ENCODE data around the gene COMMD4.
A peak's percentile ranks its signal among the peaks of the same experiment; 100 is the strongest.

The COMMD4 gene

GRCh38 chr15:75356006-75356405 lies 20.1 kb downstream of the COMMD4 start:
- DNase-seq (ENCODE audit: low spot score): peak; percentile 24

DNA sequence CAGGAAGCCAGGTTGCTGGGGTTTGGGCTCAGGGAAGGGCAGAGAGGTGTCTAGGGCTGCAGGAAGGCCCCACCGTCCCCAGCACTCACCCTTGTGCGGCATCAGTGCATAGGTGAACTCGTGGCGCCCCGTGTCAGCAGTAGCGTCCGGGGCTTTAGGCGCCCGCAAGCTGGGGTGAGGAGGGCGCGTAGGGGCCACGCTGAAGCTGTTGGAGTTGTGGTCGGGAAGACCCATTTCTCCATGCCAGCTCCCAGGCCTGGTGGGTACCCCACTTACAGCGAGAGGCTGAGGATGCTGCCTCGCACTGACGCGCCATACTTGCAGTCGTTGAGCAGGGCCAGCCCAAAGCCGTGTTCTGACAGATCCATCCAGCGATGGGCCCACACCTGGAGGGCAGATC lies 20.7 kb downstream of the COMMD4 start:
- DNase-seq (ENCODE audit: low spot score): peak; percentile 10

GRCh38 chr15:75357976-75358673 lies 22.3 kb downstream of the COMMD4 start:
- peak; percentile 4 for DNase-seq (ENCODE audit: low spot score)

DNA sequence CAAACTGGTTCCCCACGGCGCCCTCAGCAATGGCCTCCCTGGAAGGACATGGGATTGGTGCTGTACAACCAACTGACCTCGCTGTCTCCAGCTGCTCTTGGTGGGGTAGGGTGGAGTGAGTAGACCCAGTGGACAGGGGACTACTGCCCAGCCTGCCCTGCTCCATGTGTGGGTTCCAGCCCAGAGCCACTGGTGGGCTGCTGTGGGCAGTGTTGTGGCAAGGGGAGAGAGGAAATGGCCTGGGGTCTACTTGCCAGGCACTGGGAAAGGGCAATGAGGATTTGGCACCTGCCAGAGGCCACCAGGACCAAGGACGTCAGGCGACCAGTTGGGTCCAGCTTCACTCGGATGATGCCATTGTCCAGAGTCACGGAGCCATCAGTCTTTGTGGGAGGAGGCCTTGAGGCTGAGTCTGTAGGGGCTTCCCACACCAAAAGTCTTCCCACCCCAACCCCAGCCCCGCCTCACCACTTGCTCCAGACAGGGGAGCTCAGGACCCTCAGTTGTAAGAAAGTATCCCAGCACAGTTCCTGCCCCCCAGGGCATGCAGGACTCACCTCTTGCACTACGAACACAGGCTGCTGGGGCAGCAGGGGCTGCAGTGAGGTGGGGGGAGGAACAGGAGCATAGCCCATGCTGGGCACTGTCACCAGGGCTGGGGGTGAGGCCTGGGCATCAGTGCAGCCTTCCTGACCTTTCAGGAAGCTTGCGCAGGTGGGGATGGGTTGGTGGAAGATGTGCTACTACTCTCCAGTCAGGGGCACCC lies 23.1 kb downstream of the COMMD4 start:
- DNase-seq (ENCODE audit: low spot score): peak; percentile 4

DNA sequence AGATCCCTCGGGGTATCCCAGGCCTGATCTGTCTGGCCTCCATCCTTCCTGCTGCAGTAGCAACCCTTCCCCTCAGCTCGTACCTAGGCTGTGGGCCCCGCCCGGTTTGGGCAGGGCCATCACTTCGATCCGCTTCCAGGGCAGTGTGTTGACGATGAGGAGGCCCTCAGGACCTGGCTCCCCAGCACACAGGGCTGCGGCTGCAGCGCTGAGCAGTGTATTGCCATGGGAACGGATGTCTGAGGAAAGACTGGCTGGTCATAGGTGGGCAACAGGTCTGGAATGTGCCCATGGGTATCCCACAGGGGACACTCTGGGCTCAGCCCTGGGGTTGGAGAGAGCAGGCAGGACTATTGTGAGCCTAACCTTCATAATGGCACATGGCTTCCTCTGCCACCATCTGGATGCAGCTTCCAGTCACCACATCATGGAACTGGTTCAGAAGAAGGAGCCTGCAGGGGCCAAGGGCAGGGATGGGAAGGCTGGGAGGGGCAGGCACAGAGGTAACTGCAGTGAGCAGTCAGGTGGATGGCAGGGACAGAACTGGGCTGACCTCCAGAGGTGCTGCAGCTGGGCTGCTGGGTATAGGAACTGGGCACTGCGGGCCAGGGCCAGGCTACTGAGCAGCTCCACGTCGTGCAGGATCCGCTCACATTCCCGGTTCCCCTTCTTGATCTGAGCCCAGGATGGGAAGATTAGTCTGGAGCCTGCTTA lies 23.8 kb downstream of the COMMD4 start:
- no peak for DNase-seq (ENCODE audit: low spot score)

DNA sequence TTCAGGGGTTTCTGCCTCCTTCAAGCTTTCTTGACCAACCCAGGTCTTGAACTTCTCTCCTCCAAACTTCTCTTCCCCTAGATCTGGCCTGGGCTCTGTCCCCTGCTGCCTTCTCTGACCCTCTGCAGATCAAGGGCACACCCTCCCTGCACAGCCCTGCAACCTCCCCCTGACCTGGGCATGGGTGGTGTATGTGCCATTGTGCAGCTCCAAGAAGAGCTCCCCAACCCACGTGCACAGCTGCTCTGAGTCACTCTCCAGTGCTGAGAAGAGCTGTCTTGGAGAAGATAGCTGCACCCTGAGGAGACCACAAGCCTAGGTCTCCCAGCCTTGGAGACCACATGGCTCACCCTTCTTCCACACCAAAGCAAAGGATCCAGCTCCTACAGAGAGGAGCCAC lies 24.5 kb downstream of the COMMD4 start:
- DNase-seq (ENCODE audit: low spot score): peak; percentile 4

DNA sequence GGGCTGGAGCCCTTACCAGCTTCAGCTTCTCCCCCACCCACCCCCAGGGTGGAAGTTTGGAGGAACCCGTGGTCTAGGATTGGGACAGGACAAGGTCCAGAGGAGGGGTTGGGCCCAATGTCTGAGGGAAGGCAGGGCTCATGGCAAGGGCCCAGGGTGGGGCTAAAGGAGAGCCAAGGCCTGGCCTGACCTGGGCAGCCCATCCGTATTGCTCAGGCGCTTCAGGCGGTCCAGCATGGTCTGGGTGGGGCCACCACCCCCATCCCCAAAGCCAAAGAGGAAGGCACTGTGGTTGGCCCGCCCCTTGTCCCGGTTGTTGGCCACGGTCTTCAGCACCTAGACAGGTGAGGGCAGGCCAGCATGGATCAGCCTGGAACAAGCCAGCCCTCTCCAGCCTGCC lies 25.0 kb downstream of the COMMD4 start:
- DNase-seq (ENCODE audit: low spot score): peak; percentile 5

DNA sequence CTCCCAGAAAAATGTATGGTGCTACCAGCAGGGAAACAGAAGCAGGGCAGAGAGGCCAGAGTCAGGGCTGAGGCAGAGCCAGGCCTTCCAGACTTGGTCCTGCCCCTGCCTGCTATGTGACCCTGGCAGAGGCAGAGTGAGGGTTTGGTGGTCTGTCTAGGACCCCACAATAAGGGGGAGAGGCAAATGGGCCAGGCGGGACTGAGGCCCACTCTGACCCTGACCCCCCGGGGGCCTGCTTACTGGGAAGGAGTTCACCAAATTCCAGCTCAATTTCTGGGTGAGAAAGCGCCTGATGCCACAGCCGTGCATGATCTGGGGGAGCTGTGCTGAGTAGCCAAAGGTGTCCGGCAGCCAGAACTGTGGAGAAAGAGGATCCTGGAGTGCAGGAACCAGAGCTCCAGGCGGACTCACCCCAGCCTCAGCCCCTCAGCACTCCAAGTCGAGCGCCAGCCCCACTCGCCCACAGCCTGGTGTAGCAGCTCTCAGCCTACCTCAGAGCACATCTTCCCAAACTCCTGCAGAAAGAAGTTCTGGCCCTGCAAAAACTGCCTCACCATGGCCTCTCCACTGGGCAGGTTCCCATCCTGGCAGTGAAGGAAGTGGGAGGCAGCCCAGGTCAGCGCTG lies 25.6 kb downstream of the COMMD4 start:
- no peak for DNase-seq (ENCODE audit: low spot score)

GRCh38 chr15:75361989-75362641 lies 26.3 kb downstream of the COMMD4 start:
- DNase-seq (ENCODE audit: low spot score): peak; percentile 5

- no peak for DNase-seq (ENCODE audit: low spot score)
Observed at GRCh38 chr15:75362642-75363249, 26.9 kb downstream of the COMMD4 start.

DNA sequence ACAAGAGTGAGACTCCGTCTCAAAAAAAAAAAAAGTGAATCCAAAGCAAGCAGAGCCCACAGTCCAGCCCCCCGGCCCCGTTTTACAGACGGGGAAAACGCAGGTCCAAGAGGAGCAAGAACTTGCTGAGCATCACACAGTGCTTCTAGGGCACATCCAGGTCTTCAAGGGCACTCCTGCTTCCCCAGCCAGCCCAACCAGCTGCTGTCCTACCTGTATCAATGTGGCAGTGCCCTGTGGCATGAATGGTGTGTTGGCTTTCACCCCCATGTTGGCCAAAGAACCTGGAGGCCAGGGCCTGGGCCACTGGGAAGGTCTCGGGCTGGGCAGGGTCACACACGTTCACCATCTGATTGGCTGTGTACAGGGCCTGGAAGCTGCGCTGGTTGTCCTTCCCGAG lies 27.9 kb downstream of the COMMD4 start:
- no peak for DNase-seq (ENCODE audit: low spot score)

DNA sequence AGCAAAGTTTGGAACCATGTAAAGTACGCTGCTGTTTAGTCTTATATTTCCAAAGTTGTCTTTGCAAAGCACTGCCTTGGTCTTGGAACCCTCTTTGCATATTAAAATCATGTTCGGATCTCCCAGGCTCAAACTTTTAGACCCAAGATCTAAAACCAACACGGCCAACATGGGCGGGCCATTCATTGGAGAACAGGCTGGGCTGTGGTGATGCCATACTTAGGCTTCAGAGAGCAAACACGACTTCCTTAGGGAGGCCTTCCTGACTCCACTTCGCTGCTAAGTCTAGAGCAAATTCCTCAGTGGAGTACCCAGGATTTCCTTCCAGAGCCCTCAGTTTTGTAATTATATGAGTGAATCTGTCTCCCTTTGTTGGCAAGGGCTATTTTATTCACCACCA lies 29.0 kb downstream of the COMMD4 start:
- no peak for DNase-seq (ENCODE audit: low spot score)

DNA sequence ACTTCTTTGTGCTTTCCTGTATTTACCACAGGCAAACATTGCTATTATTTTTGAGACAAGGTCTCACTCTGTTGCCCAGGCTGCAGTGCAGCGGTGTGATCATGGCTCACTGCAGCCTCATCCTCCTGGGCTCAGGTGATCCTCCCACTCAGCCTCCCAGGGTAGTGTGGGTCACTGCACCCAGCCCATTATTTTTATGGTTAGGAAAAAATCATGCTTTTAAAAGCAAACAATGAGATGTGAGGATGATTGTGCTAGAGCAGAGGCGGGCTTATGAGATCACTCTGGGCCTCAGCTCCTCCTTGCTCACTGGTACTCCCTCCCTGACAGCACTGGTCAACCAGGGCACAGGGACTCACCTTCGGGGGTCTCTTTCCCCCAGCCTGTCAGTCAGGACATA lies 30.3 kb downstream of the COMMD4 start:
- no peak for DNase-seq (ENCODE audit: low spot score)

GRCh38 chr15:75367006-75367405 lies 31.1 kb downstream of the COMMD4 start:
- DNase-seq (ENCODE audit: low spot score): no peak

DNA sequence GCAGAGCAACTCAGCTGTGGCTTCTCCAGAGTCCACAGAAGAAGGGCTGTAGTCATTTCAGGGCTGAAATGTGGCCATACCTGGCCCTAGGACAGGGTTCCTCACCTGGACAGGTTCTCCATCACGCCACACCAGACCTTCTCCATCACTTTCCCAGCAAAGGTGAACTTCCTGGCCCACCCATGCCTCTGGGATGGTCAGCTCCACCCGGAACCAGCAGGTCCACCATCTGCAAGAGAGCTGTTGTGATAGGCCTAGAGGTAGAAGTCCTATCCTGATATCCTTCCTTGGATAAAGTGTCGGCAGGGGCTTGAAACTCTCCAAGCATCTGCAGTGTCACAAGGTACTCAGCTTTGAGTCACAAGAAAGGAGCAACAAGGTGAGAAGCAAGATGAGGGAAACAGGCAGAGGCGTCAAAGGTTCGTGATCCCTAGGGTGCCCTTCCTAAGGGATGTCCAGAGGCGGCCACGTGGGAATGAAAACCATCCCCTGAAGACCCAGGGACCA lies 31.6 kb downstream of the COMMD4 start:
- no peak for DNase-seq (ENCODE audit: low spot score)

DNA sequence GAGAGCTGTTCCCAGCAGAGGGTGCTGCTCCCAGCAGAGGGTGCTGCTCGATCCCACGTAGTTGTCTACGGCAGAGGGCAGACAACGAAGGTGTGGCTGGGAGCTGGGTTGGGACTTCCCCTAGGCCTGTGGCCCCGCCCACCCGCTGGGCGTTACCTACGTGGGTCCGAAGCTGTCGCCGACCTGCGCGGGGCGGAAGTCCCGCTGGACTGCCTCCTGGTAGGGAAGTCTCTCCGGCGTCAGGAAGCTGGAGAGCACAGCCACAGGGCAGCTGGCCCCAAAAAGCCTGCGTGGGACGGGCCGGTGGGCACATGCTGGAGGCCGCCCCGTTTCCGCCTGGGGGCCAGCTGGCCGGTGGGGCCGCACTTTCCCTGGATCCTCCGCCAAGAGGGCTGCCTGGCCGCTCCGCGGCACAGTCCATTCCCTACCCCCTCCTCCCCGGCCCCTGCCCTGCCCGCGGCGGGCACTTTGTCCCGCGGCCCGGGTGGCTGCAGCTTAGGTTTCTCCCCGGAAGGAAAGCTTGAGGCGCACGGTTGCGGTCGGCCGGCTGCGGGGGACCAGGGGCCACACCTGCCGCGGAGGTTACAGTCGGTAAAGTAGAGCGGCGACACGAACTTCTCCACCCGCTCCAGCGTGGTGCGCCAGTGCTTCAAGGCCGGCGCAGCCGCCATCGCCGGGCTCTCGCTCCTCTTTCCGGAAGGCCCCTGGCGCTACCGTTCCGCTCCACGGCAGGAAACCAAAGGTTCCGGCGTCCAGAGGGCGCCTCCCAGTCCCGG lies 32.2 kb downstream of the COMMD4 start, which contains the start of gene MAN2C1:
TSS of gene MAN2C1 (minus strand) at position 695 of the 776 bp plus-strand sequence. CDS start at position 671, 24 bp downstream.
- peak; percentile 95 for DNase-seq (ENCODE audit: low spot score)

GRCh38 chr15:75368689-75369239 lies 32.9 kb downstream of the COMMD4 start:
- no peak for DNase-seq (ENCODE audit: low spot score)

DNA sequence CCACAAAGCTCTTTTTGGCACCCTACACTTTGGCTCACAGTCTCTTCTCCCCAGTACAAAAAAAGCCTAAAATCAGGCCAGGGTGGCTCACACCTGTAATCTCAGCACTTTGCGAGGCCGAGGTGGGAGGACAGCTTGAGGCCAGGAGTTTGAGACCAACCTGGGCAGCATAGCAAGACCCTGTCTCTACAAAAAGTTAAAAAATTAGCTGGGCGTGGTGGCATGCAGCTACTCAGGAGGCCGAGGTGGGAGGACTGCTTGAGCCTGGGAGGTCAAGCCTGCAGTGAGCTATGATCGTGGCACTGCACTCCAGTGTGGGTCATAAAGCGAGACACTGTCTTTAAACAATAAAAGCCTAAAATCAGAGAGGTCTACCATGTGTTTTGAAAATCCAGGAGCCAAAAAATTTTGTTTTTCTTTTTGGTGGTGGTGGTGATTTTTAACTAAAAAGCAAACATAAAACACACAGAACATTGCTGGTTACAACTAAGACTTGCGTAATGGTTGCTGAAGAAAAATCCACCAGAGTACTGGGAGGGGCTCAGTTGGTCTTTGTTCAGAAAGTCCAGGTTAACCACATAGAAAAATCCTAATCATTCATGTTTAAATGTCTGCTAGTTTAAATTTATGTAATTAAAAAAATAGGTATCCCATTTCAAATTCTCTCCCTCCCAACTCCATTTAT lies 34.2 kb downstream of the COMMD4 start:
- DNase-seq (ENCODE audit: low spot score): no peak

- no peak for DNase-seq (ENCODE audit: low spot score)
Observed at GRCh38 chr15:75371486-75371885, 35.6 kb downstream of the COMMD4 start.
